Measurements from ENCODE around the gene PSMB4.
"Not testable (repeated sequence)": the region's sequence is repeated elsewhere in the genome, so short reads cannot be mapped to it uniquely, and the experiment has no call there.

The PSMB4 gene

DNA sequence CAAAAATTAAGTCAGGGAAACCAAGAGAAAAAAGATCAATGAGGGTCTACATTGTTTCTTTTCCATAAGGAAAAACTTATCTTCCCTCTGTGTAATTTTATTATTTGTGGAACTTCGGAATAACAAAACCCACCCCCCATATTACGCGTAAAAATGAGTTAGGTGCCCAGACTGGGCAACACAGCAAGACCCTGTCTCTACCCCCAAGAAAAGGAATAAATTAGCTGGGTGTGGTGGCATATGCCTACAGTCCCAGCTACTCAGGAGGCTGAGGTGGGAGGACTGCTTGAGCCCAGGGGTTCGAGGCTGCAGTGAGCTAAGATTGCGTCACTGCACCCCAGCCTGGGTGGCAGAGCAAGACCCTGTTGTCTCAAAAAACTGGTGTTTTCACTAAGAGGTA lies 20.4 kb downstream of the PSMB4 start:
- H3K9me3 ChIP-seq (ENCODE audit: insufficient read depth, low read length) = no peaks in the 10 kb centered on the region
- H3K9ac ChIP-seq (ENCODE audit: insufficient read length, low read depth) = no peak overlapping the region
- H3K27me3 ChIP-seq (ENCODE audit: insufficient read depth, insufficient read length) = no peaks in the 10 kb centered on the region
- no peak for DNase-seq (ENCODE audit: low read depth, low spot score)
- peaks cover 86% of the 10 kb centered on the region for H3K36me3 ChIP-seq (ENCODE audit: insufficient read depth, insufficient read length, low read length)
- H3K4me3 ChIP-seq (ENCODE audit: insufficient read length, low read depth) = no peak overlapping the region
- TF ChIP-seq SUZ12 (IDR thresholded peaks at IDR 0.05; ENCODE audit: extremely low read depth, insufficient read depth, insufficient read length) (no peak), YY1 (IDR thresholded peaks at IDR 0.05; ENCODE audit: insufficient read depth, insufficient read length) (no peak), ZNF274 (IDR thresholded peaks at IDR 0.05; ENCODE audit: low read depth, low read length) (no peak)
- no peaks in the 10 kb centered on the region for H3K4me1 ChIP-seq (ENCODE audit: insufficient read depth, insufficient read length)

GRCh38 chr1:151425103-151425502 lies 25.7 kb downstream of the PSMB4 start:
- no peak for DNase-seq (ENCODE audit: low read depth, low spot score)
- no peak for TF ChIP-seq SUZ12 (IDR thresholded peaks at IDR 0.05; ENCODE audit: extremely low read depth, insufficient read depth, insufficient read length)
- TF ChIP-seq ZNF274 (IDR thresholded peaks at IDR 0.05; ENCODE audit: low read depth, low read length) = no peak
- no peak for TF ChIP-seq YY1 (IDR thresholded peaks at IDR 0.05; ENCODE audit: insufficient read depth, insufficient read length)
- Histone ChIP-seq H3K4me1 (ENCODE audit: insufficient read depth, insufficient read length) (no peaks in the 10 kb centered on the region), H3K36me3 (ENCODE audit: insufficient read depth, insufficient read length, low read length) (peaks cover 95% of the 10 kb centered on the region), H3K4me3 (ENCODE audit: insufficient read length, low read depth) (no peak overlapping the region), H3K9me3 (ENCODE audit: insufficient read depth, low read length) (no peaks in the 10 kb centered on the region), H3K27me3 (ENCODE audit: insufficient read depth, insufficient read length) (no peaks in the 10 kb centered on the region), H3K9ac (ENCODE audit: insufficient read length, low read depth) (no peak overlapping the region)

DNA sequence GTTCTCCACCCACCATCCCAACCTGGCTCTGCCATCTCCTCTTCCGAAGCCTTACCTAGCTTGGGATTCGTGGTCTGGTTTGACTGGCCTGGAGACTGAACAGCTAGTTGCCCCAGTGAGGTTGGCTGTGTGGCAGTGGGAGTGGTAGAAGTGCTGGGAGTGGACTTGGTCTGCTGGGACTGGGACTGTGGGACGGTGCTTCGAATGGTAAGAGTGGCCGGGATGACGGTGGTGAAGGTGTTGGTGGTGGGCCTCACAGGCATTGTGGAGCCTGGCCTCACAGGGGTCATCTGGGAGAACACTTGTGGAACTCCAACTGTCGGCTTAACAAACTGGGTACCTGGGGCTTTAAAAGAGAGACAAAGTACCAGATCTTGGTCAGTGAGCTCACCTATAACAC lies 28.7 kb downstream of the PSMB4 start:
- Histone ChIP-seq H3K9me3 (ENCODE audit: insufficient read depth, low read length) (no peaks in the 10 kb centered on the region), H3K4me1 (ENCODE audit: insufficient read depth, insufficient read length) (no peaks in the 10 kb centered on the region), H3K27me3 (ENCODE audit: insufficient read depth, insufficient read length) (no peaks in the 10 kb centered on the region), H3K36me3 (ENCODE audit: insufficient read depth, insufficient read length, low read length) (peaks cover 76% of the 10 kb centered on the region), H3K4me3 (ENCODE audit: insufficient read length, low read depth) (no peak overlapping the region), H3K9ac (ENCODE audit: insufficient read length, low read depth) (no peak overlapping the region)
- no peak for DNase-seq (ENCODE audit: low read depth, low spot score)
- TF ChIP-seq YY1 (IDR thresholded peaks at IDR 0.05; ENCODE audit: insufficient read depth, insufficient read length) (no peak), ZNF274 (IDR thresholded peaks at IDR 0.05; ENCODE audit: low read depth, low read length) (no peak), SUZ12 (IDR thresholded peaks at IDR 0.05; ENCODE audit: extremely low read depth, insufficient read depth, insufficient read length) (no peak)

- peaks cover 48% of the 10 kb centered on the region for H3K36me3 ChIP-seq (ENCODE audit: insufficient read depth, insufficient read length, low read length)
Measured at GRCh38 chr1:151433827-151434226, 34.5 kb downstream of the PSMB4 start.

DNA sequence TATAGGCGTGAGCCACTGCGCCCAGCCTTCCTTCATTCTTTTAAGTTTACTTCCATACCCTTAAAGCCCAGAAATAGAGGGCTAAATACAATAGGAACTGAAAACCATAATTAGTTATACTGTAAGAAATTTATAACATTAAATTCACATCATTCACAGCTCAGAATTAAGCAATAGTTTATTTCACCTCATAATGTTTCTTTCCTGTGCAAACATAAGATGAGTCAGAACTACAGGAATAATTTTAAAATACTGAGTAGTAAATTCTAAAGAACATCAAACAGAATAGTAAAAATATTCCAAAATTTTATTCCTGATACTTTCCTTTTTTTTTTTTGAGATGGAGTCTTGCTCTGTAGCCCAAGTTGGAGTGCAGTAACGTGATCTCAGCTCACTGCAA lies 35.8 kb downstream of the PSMB4 start:
- DNase-seq (ENCODE audit: low read depth, low spot score) = no peak
- no peak for TF ChIP-seq SUZ12 (IDR thresholded peaks at IDR 0.05; ENCODE audit: extremely low read depth, insufficient read depth, insufficient read length)
- TF ChIP-seq ZNF274 (IDR thresholded peaks at IDR 0.05; ENCODE audit: low read depth, low read length) = no peak
- no peak for TF ChIP-seq YY1 (IDR thresholded peaks at IDR 0.05; ENCODE audit: insufficient read depth, insufficient read length)
- no peak overlapping the region for H3K9ac ChIP-seq (ENCODE audit: insufficient read length, low read depth)
- no peaks in the 10 kb centered on the region for H3K4me1 ChIP-seq (ENCODE audit: insufficient read depth, insufficient read length)
- H3K36me3 ChIP-seq (ENCODE audit: insufficient read depth, insufficient read length, low read length) = peaks cover 47% of the 10 kb centered on the region
- no peaks in the 10 kb centered on the region for H3K9me3 ChIP-seq (ENCODE audit: insufficient read depth, low read length)
- no peaks in the 10 kb centered on the region for H3K27me3 ChIP-seq (ENCODE audit: insufficient read depth, insufficient read length)
- H3K4me3 ChIP-seq (ENCODE audit: insufficient read length, low read depth) = no peak overlapping the region

More at GRCh38 chr1:151433827-151434226, 34.5 kb downstream of the PSMB4 start:
- not testable (repeated sequence) for H3K27me3 ChIP-seq (ENCODE audit: insufficient read depth, insufficient read length); H3K4me3 ChIP-seq (ENCODE audit: insufficient read length, low read depth); H3K9ac ChIP-seq (ENCODE audit: insufficient read length, low read depth); H3K9me3 ChIP-seq (ENCODE audit: insufficient read depth, low read length); DNase-seq (ENCODE audit: low read depth, low spot score); H3K4me1 ChIP-seq (ENCODE audit: insufficient read depth, insufficient read length)

GRCh38 chr1:151436985-151437384 lies 37.6 kb downstream of the PSMB4 start:
- Histone ChIP-seq H3K36me3 (ENCODE audit: insufficient read depth, insufficient read length, low read length) (peaks cover 58% of the 10 kb centered on the region), H3K9ac (ENCODE audit: insufficient read length, low read depth) (no peak overlapping the region), H3K4me3 (ENCODE audit: insufficient read length, low read depth) (no peak overlapping the region), H3K27me3 (ENCODE audit: insufficient read depth, insufficient read length) (no peaks in the 10 kb centered on the region), H3K9me3 (ENCODE audit: insufficient read depth, low read length) (no peaks in the 10 kb centered on the region), H3K4me1 (ENCODE audit: insufficient read depth, insufficient read length) (no peaks in the 10 kb centered on the region)
- DNase-seq (ENCODE audit: low read depth, low spot score) = no peak
- TF ChIP-seq YY1 (IDR thresholded peaks at IDR 0.05; ENCODE audit: insufficient read depth, insufficient read length) = no peak
- no peak for TF ChIP-seq SUZ12 (IDR thresholded peaks at IDR 0.05; ENCODE audit: extremely low read depth, insufficient read depth, insufficient read length)
- no peak for TF ChIP-seq ZNF274 (IDR thresholded peaks at IDR 0.05; ENCODE audit: low read depth, low read length)

- not testable (repeated sequence) for DNase-seq (ENCODE audit: low read depth, low spot score); H3K27me3 ChIP-seq (ENCODE audit: insufficient read depth, insufficient read length); H3K4me1 ChIP-seq (ENCODE audit: insufficient read depth, insufficient read length); H3K9me3 ChIP-seq (ENCODE audit: insufficient read depth, low read length); H3K9ac ChIP-seq (ENCODE audit: insufficient read length, low read depth); H3K4me3 ChIP-seq (ENCODE audit: insufficient read length, low read depth)
- peaks cover 58% of the 10 kb centered on the region for H3K36me3 ChIP-seq (ENCODE audit: insufficient read depth, insufficient read length, low read length)
Measured at GRCh38 chr1:151437396-151437795, 38.0 kb downstream of the PSMB4 start.
